Superior temporal gyrus (tissue), 1 donor: ENCODE results near the gene DHRS13.
A peak's percentile ranks its signal among the peaks of the same experiment; 100 is the strongest.
"Not testable (repeated sequence)": the region's sequence is repeated elsewhere in the genome, so short reads cannot be mapped to it uniquely, and the experiment has no call there.

Experiments
- DNase-seq: peaks from one replicate; pipeline ENCODE4 v3.0.0-alpha.2; 2016; ENCODE audit errors: extremely low spot score

Gene DHRS13

DNA sequence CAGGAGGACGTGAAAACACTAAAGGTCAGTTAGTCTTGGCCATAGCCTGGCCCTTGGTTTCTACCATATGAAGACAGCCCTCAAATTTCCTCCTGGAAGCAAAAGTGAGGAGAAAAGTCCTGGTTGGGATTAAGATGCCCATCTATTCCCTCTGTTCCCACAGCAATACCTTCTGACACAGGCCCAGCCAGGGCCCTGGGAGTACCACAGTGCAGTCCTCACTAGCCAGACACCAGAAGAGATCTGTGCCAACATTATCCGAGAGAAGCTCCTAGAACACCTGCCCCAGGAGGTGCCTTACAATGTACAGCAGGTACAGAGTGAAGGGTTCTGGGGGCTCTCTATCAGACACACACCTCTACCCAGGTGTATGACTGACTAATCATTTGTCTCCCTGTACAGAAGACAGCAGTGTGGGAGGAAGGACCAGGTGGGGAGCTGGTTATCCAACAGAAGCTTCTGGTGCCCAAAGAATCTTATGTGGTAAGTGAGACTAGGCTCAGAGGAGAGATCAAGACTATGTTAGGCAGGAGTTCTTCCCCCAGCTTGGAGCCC is 44.0 kb downstream of the DHRS13 start:
- DNase-seq = no peak

DNA sequence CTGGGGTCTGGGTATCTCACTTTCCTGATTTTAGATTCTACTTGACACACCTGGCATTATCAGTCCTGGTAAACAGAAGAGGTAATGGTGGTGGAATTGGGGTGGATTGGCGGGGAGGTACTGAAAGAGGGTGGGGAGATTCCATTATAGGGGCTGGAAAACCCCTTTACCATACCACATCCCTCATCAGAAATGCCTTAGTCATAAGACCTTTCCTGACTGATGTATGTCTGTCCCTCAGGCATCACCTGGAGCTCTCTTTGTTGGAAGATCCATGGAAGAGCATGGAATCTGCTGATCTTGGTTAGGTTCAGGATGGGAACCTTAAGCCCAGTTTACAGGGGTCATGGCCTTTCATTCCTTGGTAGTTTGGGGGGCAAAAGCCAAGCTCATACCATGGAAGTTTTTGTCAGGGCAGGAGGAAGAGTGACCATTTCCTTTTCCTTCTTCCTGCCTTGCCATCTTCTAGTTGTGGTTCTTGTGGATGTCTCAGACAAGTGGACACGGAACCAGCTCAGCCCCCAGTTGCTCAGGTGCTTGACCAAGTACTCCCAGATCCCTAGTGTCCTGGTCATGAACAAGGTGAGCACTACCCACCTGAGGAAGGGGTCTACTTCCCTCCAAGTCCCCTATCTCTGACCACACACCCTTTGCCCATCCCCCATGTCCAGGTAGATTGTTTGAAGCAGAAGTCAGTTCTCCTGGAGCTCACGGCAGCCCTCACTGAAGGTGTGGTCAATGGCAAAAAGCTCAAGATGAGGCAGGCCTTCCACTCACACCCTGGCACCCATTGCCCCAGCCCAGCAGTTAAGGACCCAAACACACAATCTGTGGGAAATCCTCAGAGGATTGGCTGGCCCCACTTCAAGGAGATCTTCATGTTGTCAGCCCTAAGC is 44.7 kb downstream of the DHRS13 start:
- DNase-seq = no peak

DNA sequence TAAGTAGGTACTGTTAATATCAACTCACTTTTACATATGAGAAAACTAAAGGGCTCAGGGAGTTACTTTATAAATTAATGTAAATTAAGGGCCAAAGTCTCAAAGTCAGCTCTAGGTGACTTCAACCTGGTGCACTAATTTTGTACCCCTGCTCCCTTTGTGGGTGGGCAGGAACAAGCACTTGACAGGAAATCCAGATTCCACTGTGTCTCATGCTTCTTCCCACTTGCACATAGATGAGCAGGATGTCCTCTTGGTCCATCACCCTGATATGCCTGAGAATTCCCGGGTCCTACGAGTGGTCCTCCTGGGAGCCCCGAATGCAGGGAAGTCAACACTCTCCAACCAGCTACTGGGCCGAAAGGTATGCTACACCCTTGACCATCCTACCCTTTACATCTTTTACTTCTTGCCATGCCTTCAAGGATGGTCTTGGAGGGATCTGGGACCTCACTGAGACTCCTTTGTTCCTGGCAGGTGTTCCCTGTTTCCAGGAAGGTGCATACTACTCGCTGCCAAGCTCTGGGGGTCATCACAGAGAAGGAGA is 46.8 kb downstream of the DHRS13 start:
- DNase-seq = no peak

DNA sequence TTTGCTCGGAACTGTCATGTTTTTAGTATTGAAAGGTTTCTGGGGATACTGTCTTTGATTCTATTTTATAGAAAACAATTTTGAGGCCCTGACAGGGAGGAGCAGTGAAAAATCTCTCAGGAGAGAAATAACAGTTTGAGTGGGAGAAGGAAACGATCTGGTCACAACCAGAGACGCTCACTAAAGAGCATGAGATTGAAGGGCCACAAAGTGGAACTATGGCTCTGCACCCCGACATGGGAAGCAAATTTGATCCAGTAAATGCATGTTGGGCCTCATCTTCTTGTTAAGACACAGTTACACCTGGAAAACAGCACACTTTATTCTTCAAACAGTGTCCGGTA is 47.6 kb downstream of the DHRS13 start:
- DNase-seq = no peak

DNA sequence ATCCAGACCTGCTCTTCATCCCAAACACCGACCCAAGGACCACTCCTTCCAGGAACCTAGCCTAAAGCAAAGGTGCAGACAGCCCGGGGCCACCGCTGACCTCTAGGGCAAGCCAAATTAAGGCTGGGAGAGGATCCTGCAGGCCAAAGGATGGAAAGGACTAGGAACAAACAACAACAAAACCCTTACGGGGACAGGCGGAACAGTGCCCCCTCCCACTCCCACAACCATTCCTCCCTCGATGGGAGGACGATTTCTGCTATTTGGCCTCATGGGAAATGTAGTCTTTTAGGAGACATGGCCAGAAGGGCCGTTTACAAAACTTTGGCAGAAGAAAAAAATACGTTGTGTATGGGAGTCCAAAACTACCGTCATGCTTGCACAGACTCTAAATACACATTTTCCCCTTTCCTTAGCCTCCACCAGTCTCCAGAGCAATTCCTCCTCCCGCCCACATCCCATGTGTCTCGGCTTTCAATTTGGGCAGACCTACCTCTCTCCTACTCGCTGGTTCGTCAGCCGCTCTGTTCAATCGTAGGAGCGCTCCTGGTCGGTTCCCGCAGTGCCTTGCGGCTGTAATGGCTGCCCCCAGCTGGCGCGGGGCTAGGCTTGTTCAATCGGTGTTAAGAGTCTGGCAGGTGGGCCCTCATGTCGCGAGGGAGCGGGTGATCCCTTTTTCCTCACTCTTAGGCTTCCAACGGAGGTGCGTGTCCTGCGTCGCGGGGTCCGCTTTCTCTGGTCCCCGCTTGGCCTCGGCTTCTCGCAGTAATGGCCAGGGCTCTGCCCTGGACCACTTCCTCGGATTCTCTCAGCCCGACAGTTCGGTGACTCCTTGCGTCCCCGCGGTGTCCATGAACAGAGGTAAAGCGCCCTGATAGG is 48.2 kb downstream of the DHRS13 start, which contains the start of gene ERAL1:
ERAL1 (plus strand) TSS at position 560 of the 879 bp plus-strand sequence; CDS start at position 579, 19 bp downstream.
- peak; percentile 91 for DNase-seq

DNA sequence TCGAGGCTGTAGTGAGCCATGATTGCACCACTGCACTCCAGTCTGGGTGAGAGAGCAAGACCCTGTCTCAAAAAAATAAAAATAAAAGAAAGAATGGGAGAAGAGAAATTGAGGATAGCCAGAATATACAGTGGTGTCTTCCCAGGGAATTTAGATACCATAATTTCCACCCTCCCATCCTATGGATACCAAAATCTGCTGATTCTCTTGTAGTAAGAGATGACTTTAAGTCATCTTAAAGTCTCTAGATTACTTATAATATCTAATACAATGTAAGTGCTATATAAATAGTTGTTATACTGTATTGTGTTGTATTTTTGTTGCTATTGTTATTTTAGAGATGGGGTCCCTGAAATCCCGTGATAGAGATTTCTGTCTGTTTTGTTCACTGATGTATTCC is 49.6 kb downstream of the DHRS13 start:
- no peak for DNase-seq

DNA sequence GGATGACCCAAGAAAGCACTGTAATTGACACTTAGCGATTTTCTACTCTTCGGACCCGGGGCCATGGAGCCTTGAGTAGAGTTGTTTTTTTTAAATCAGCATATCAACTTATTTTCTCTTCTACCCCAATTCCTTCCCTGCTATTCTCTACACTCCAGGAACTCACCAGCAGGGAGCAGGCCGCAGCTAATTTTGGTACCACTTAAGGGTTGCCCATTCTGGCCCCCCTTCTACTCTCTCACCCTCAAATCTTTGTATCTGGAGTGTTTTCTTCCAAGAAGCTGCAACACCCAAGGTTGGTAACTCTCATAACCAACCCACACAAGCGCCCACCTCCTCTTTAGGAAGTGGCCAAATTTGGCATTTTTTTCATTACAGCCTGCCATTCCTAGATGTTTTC is 53.6 kb downstream of the DHRS13 start:
- DNase-seq = no peak

DNA sequence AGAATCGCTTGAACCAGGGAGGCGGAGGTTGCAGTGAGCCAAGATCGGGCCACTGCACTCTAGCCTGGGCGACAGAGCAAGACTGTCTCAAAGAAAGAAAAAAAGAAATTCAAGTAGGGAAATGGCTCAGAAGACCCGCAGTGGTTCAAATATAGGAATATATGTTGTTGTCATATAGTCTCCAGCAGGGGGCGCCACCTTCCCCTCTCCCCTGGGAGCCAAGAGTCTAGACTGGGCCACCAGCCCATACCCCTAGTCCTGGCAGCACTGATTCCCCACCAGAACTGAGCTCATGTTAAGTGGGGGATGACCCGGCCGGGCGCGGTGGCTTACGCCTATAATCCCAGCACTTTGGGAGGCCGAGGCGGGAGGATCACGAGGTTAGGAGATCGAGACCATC is 54.2 kb downstream of the DHRS13 start:
- not testable (repeated sequence) for DNase-seq
